ENCODE data around the gene ARIH2. TPM values are rescaled to one million over a fixed set of nuclear protein-coding genes. Genes with fewer than 3 reads are reported as not detected.

Gene ARIH2
- total RNA-seq, 1 experiment from 2014 or later = 113 TPM

GRCh38 chr3:48984663-48985062, 66.0 kb downstream of the ARIH2 start:
- peaks cover 10% of the 10 kb centered on the region for H3K4me1 ChIP-seq (ENCODE audit: low read length)
- no peaks in the 10 kb centered on the region for H4K20me1 ChIP-seq (ENCODE audit: insufficient read depth, low read depth, low read length)
- H3K9me2 ChIP-seq (replicated peaks; ENCODE audit: insufficient read depth, low read length) = no peaks in the 10 kb centered on the region
- no peak overlapping the region for H2AFZ ChIP-seq (ENCODE audit: low read length)
- H3K79me2 ChIP-seq (ENCODE audit: low read length) = peaks cover 14% of the 10 kb centered on the region
- peaks cover 14% of the 10 kb centered on the region; the same call in 1 of the 2 replicates for H3K36me3 ChIP-seq (ENCODE audit: insufficient read depth, low read length)
- no peaks in the 10 kb centered on the region for H3K27me3 ChIP-seq (ENCODE audit: low read length)
- H3K4me3 ChIP-seq (ENCODE audit: low read length) = no peak overlapping the region
- H3K9ac ChIP-seq (ENCODE audit: low read length) = no peak overlapping the region
- DNase-seq = no peak
- H3K9me3 ChIP-seq (ENCODE audit: low read length) = no peaks in the 10 kb centered on the region
- no peak overlapping the region for H3K4me2 ChIP-seq (ENCODE audit: low read depth, low read length, poor library complexity, severe bottlenecking)
- H3K27ac ChIP-seq (ENCODE audit: low read length) = no peak overlapping the region

GRCh38 chr3:48985831-48986376, 67.3 kb downstream of the ARIH2 start:
- Histone ChIP-seq H3K4me1 (ENCODE audit: low read length) (peaks cover 12% of the 10 kb centered on the region), H3K27me3 (ENCODE audit: low read length) (no peaks in the 10 kb centered on the region), H3K4me3 (ENCODE audit: low read length) (no peak overlapping the region), H3K27ac (ENCODE audit: low read length) (no peak overlapping the region), H3K36me3 (ENCODE audit: insufficient read depth, low read length) (peaks cover 13% of the 10 kb centered on the region; the same call in 1 of the 2 replicates), H4K20me1 (ENCODE audit: insufficient read depth, low read depth, low read length) (no peaks in the 10 kb centered on the region), H3K9me3 (ENCODE audit: low read length) (no peaks in the 10 kb centered on the region), H3K9ac (ENCODE audit: low read length) (no peak overlapping the region), H2AFZ (ENCODE audit: low read length) (no peak overlapping the region), H3K9me2 (replicated peaks; ENCODE audit: insufficient read depth, low read length) (no peaks in the 10 kb centered on the region), H3K79me2 (ENCODE audit: low read length) (peaks cover 24% of the 10 kb centered on the region), H3K4me2 (ENCODE audit: low read depth, low read length, poor library complexity, severe bottlenecking) (no peak overlapping the region)
- DNase-seq = no peak

- H3K36me3 ChIP-seq (ENCODE audit: insufficient read depth, low read length) = no peaks in the 10 kb centered on the region; the same call in 1 of the 2 replicates
- peak overlapping the region; percentile 96 for H3K4me3 ChIP-seq (ENCODE audit: low read length)
- peaks cover 23% of the 10 kb centered on the region for H3K4me1 ChIP-seq (ENCODE audit: low read length)
- no peak for DNase-seq
- no peaks in the 10 kb centered on the region for H3K9me3 ChIP-seq (ENCODE audit: low read length)
- peaks cover 52% of the 10 kb centered on the region for H3K79me2 ChIP-seq (ENCODE audit: low read length)
- no peaks in the 10 kb centered on the region for H3K27me3 ChIP-seq (ENCODE audit: low read length)
- peak overlapping the region; percentile 68; the same call in 1 of the 2 replicates for H2AFZ ChIP-seq (ENCODE audit: low read length)
- no peaks in the 10 kb centered on the region for H3K9me2 ChIP-seq (replicated peaks; ENCODE audit: insufficient read depth, low read length)
- no peaks in the 10 kb centered on the region for H4K20me1 ChIP-seq (ENCODE audit: insufficient read depth, low read depth, low read length)
- H3K27ac ChIP-seq (ENCODE audit: low read length) = peak overlapping the region; percentile 75
- peak overlapping the region; percentile 91 for H3K4me2 ChIP-seq (ENCODE audit: low read depth, low read length, poor library complexity, severe bottlenecking)
- peak overlapping the region; percentile 92 for H3K9ac ChIP-seq (ENCODE audit: low read length)
Measured at GRCh38 chr3:48989126-48989795, 70.6 kb downstream of the ARIH2 start.

GRCh38 chr3:48989796-48990635, 71.4 kb downstream of the ARIH2 start, which contains the start of gene P4HTM:
TSS of gene P4HTM (plus strand) at chr3:48990241. CDS start at chr3:48990257, 16 bp downstream.
- Histone ChIP-seq H3K4me1 (ENCODE audit: low read length) (peaks cover 23% of the 10 kb centered on the region), H2AFZ (ENCODE audit: low read length) (peak within 1 kb of the TSS; percentile 92), H3K9ac (ENCODE audit: low read length) (peak within 1 kb of the TSS; percentile 92), H3K4me3 (ENCODE audit: low read length) (peak within 1 kb of the TSS; percentile 96), H3K79me2 (ENCODE audit: low read length) (peaks cover 53% of the 10 kb centered on the region), H4K20me1 (ENCODE audit: insufficient read depth, low read depth, low read length) (no peaks in the 10 kb centered on the region), H3K27ac (ENCODE audit: low read length) (peak within 1 kb of the TSS; percentile 75), H3K36me3 (ENCODE audit: insufficient read depth, low read length) (no peaks in the 10 kb centered on the region; the same call in 1 of the 2 replicates), H3K27me3 (ENCODE audit: low read length) (no peaks in the 10 kb centered on the region), H3K9me3 (ENCODE audit: low read length) (no peaks in the 10 kb centered on the region), H3K4me2 (ENCODE audit: low read depth, low read length, poor library complexity, severe bottlenecking) (peak within 1 kb of the TSS; percentile 91), H3K9me2 (replicated peaks; ENCODE audit: insufficient read depth, low read length) (no peaks in the 10 kb centered on the region)
- peak; percentile 93 for DNase-seq

GRCh38 chr3:48990636-48991469, 72.2 kb downstream of the ARIH2 start:
- Histone ChIP-seq H4K20me1 (ENCODE audit: insufficient read depth, low read depth, low read length) (no peaks in the 10 kb centered on the region), H3K4me2 (ENCODE audit: low read depth, low read length, poor library complexity, severe bottlenecking) (peak overlapping the region; percentile 91), H3K9me2 (replicated peaks; ENCODE audit: insufficient read depth, low read length) (no peaks in the 10 kb centered on the region), H3K4me1 (ENCODE audit: low read length) (peaks cover 23% of the 10 kb centered on the region), H3K9ac (ENCODE audit: low read length) (peak overlapping the region; percentile 92), H3K27ac (ENCODE audit: low read length) (peak overlapping the region; percentile 75), H3K27me3 (ENCODE audit: low read length) (no peaks in the 10 kb centered on the region), H3K79me2 (ENCODE audit: low read length) (peaks cover 58% of the 10 kb centered on the region), H2AFZ (ENCODE audit: low read length) (peak overlapping the region; percentile 92), H3K36me3 (ENCODE audit: insufficient read depth, low read length) (0 out of 2 replicates have a peak, but pooled peaks cover 2% of the 10 kb centered on the region), H3K4me3 (ENCODE audit: low read length) (peak overlapping the region; percentile 96), H3K9me3 (ENCODE audit: low read length) (no peaks in the 10 kb centered on the region)
- peak; percentile 60 for DNase-seq

- Histone ChIP-seq H3K79me2 (ENCODE audit: low read length) (peaks cover 60% of the 10 kb centered on the region), H3K4me3 (ENCODE audit: low read length) (peak overlapping the region; percentile 96), H3K36me3 (ENCODE audit: insufficient read depth, low read length) (0 out of 2 replicates have a peak, but pooled peaks cover 2% of the 10 kb centered on the region), H3K27ac (ENCODE audit: low read length) (no peak overlapping the region), H3K4me2 (ENCODE audit: low read depth, low read length, poor library complexity, severe bottlenecking) (peak overlapping the region; percentile 91), H3K9ac (ENCODE audit: low read length) (peak overlapping the region; percentile 92), H3K4me1 (ENCODE audit: low read length) (peaks cover 23% of the 10 kb centered on the region), H3K9me3 (ENCODE audit: low read length) (no peaks in the 10 kb centered on the region), H2AFZ (ENCODE audit: low read length) (no peak overlapping the region), H4K20me1 (ENCODE audit: insufficient read depth, low read depth, low read length) (no peaks in the 10 kb centered on the region), H3K9me2 (replicated peaks; ENCODE audit: insufficient read depth, low read length) (no peaks in the 10 kb centered on the region), H3K27me3 (ENCODE audit: low read length) (no peaks in the 10 kb centered on the region)
- DNase-seq = no peak
Measured at GRCh38 chr3:48991851-48992545, 73.4 kb downstream of the ARIH2 start.

- Histone ChIP-seq H3K27ac (ENCODE audit: low read length) (no peak overlapping the region), H2AFZ (ENCODE audit: low read length) (no peak overlapping the region), H3K36me3 (ENCODE audit: insufficient read depth, low read length) (0 out of 2 replicates have a peak, but pooled peaks cover 2% of the 10 kb centered on the region), H3K4me3 (ENCODE audit: low read length) (no peak overlapping the region), H3K9me3 (ENCODE audit: low read length) (no peaks in the 10 kb centered on the region), H3K4me1 (ENCODE audit: low read length) (peaks cover 17% of the 10 kb centered on the region), H4K20me1 (ENCODE audit: insufficient read depth, low read depth, low read length) (no peaks in the 10 kb centered on the region), H3K27me3 (ENCODE audit: low read length) (no peaks in the 10 kb centered on the region), H3K4me2 (ENCODE audit: low read depth, low read length, poor library complexity, severe bottlenecking) (no peak overlapping the region), H3K9ac (ENCODE audit: low read length) (no peak overlapping the region), H3K79me2 (ENCODE audit: low read length) (peaks cover 54% of the 10 kb centered on the region), H3K9me2 (replicated peaks; ENCODE audit: insufficient read depth, low read length) (no peaks in the 10 kb centered on the region)
- no peak for DNase-seq
Measured at GRCh38 chr3:48993834-48994233, 75.2 kb downstream of the ARIH2 start.
